ENCODE measurements around the gene NASP.

DNA sequence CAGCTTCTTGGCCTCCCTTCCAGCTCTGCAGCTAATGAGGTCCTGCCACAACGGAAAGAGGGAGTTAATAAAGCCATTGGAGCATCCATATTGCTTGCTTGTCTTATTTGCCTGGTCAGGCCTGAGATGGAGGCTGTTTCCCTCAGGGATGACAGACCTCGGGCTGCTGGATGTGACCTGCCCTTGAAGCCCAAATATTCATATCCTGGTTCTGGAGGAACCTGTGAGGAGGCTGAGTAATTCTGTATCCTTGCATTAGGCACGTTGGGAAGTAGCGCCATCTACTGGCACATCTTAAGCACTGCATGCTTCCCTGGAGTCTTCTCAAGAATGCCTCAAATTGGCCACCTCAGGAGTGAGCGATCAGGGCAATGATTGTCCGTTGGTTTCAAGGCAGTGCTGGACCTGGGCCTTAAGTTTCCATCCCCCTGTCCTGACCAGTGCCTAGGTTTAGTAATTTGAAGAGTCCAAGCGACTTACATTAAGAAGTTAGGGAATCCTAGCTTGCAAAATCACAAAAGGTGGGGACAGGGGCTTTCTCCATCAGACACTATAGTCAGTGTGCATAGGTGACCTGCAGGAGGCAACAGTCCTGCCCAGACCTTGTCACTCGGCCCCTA lies 13.8 kb upstream of the NASP start:
- TF ChIP-seq EP300 (IDR thresholded peaks at IDR 0.05) (no peak), POLR2A (IDR thresholded peaks at IDR 0.05; ENCODE audit: low read depth) (no peak)
- TF ChIP-seq, protein P1, sequence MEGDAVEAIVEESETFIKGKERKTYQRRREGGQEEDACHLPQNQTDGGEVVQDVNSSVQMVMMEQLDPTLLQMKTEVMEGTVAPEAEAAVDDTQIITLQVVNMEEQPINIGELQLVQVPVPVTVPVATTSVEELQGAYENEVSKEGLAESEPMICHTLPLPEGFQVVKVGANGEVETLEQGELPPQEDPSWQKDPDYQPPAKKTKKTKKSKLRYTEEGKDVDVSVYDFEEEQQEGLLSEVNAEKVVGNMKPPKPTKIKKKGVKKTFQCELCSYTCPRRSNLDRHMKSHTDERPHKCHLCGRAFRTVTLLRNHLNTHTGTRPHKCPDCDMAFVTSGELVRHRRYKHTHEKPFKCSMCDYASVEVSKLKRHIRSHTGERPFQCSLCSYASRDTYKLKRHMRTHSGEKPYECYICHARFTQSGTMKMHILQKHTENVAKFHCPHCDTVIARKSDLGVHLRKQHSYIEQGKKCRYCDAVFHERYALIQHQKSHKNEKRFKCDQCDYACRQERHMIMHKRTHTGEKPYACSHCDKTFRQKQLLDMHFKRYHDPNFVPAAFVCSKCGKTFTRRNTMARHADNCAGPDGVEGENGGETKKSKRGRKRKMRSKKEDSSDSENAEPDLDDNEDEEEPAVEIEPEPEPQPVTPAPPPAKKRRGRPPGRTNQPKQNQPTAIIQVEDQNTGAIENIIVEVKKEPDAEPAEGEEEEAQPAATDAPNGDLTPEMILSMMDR (IDR thresholded peaks at IDR 0.05) = peak; percentile 97 to 100 (median 97)

Data from esophagus muscularis mucosa (tissue), 4 donors.